HepG2 (cell line): Measurements from ENCODE around the gene ATF6. TPM values are rescaled to one million over a fixed set of nuclear protein-coding genes. Genes with fewer than 3 reads are reported as not detected.
A peak's percentile ranks its signal among the peaks of the same experiment; 100 is the strongest.

Source experiments
- CTCF ChIP-seq: sonication (generic); formaldehyde crosslinking; IDR thresholded peaks from 2 replicates; pipeline ENCODE4 v1.5.0; 2020; ENCODE audit warnings: mild to moderate bottlenecking, missing genetic modification reagents, moderate library complexity
- GATAD2A ChIP-seq: IDR thresholded peaks from 2 replicates; pipeline ENCODE4 v1.6.1; 2016
- HOXA3 ChIP-seq: sonication (generic); formaldehyde crosslinking; IDR thresholded peaks from 2 replicates; pipeline ENCODE4 v1.5.0; 2020; ENCODE audit warnings: missing genetic modification reagents
- MYNN ChIP-seq: sonication (generic); formaldehyde crosslinking; IDR thresholded peaks from 2 replicates; pipeline ENCODE4 v1.4.0; 2020; ENCODE audit warnings: mild to moderate bottlenecking, low read depth, missing genetic modification reagents
- NR2F2 ChIP-seq: IDR thresholded peaks from 2 replicates; pipeline ENCODE4 v1.6.1; 2012; ENCODE audit warnings: low read depth, inconsistent platforms, borderline replicate concordance
- RERE ChIP-seq: IDR thresholded peaks from 2 replicates; pipeline ENCODE4 v1.6.1; 2016; ENCODE audit warnings: low read depth, missing genetic modification reagents, missing compliant biosample characterization
- SMC3 ChIP-seq: IDR thresholded peaks from 2 replicates; pipeline ENCODE4 v1.6.1; 2011; ENCODE audit warnings: low read length, improper control_type of control experiment
- THAP8 ChIP-seq: sonication (generic); formaldehyde crosslinking; IDR thresholded peaks from 2 replicates; pipeline ENCODE4 v1.5.1; 2020; ENCODE audit warnings: missing genetic modification reagents, mild to moderate bottlenecking, borderline replicate concordance
- ZBTB21 ChIP-seq: sonication (generic); formaldehyde crosslinking; IDR thresholded peaks from 2 replicates; pipeline ENCODE4 v1.4.0; 2020; ENCODE audit warnings: missing genetic modification reagents
- ZNF225 ChIP-seq: sonication (generic); formaldehyde crosslinking; IDR thresholded peaks from 2 replicates; pipeline ENCODE4 v1.4.0; 2020; ENCODE audit warnings: mild to moderate bottlenecking, missing genetic modification reagents
- ZNF33B ChIP-seq: sonication (generic); formaldehyde crosslinking; IDR thresholded peaks from 2 replicates; pipeline ENCODE4 v1.5.1; 2020; ENCODE audit warnings: mild to moderate bottlenecking, missing genetic modification reagents
- ZNF354B ChIP-seq: sonication (generic); formaldehyde crosslinking; IDR thresholded peaks from 2 replicates; pipeline ENCODE4 v1.8.0; 2022; ENCODE audit warnings: mild to moderate bottlenecking, missing genetic modification reagents
- ZNF367 ChIP-seq: sonication (generic); formaldehyde crosslinking; IDR thresholded peaks from 2 replicates; pipeline ENCODE4 v1.4.0; 2020; ENCODE audit warnings: missing genetic modification reagents, borderline replicate concordance
- ZNF383 ChIP-seq: sonication (generic); formaldehyde crosslinking; IDR thresholded peaks from 2 replicates; pipeline ENCODE4 v1.4.0; 2020; ENCODE audit warnings: missing genetic modification reagents, mild to moderate bottlenecking, borderline replicate concordance
- polyA plus RNA-seq, 8 experiments: library from polyadenylated mRNA; depleted of rRNA in 3 of 8; stranded (reverse) in 7 of 8; unstranded in 1 of 8; fragments of >200 nt; fragmentation: Illumina TruSeq in 4 of 8; extraction: Trizol in 4 of 8; gene quantifications; 2 replicates each; pipeline versions ENCODE4 v1.2.1 to v1.2.3, GENCODE V29; 2011 to 2016; ENCODE audit warnings: low read depth in 4 of 8, missing spikeins in 1 of 8, mixed read lengths in 1 of 8; ENCODE audit not compliant: insufficient read depth in 1 of 8
- total RNA-seq, 5 experiments: library from RNA; depleted of rRNA; stranded (reverse); fragments of >200 nt; fragmentation: Illumina TruSeq; extraction: Trizol; gene quantifications; 2 replicates each; pipeline ENCODE4 v1.2.3, GENCODE V29; 2016; ENCODE audit warnings: low read depth in 1 of 5
- TF ChIP-seq, protein P1 (sequence below): sonication (generic); formaldehyde crosslinking; IDR thresholded peaks from 2 replicates; pipeline ENCODE4 v1.4.0; 2020; ENCODE audit warnings: mild to moderate bottlenecking, missing genetic modification reagents
- TF ChIP-seq, protein P2 (sequence below): IDR thresholded peaks from 2 replicates; pipeline ENCODE4 v1.6.1; 2016; ENCODE audit warnings: missing compliant biosample characterization, missing genetic modification reagents, borderline replicate concordance
- TF ChIP-seq, protein P3 (sequence below): sonication (generic); formaldehyde crosslinking; IDR thresholded peaks from 2 replicates; pipeline ENCODE4 v1.9.0; 2021; ENCODE audit warnings: missing genetic modification reagents, mild to moderate bottlenecking, borderline replicate concordance

Gene ATF6
- total and polyA plus RNA-seq, 2 of the 13 experiments (the other 11 are each of a cell fraction or from before 2014, with no cell fraction given): 13.2 to 14.5 TPM

GRCh38 chr1:161763522-161764098 lies 2.5 kb upstream of the ATF6 start (continued):
- TF ChIP-seq ZNF367 (CRISPR knock-in tag) (no peak), NR2F2 (no peak), CTCF (peak; percentile 67), THAP8 (CRISPR knock-in tag) (no peak), SMC3 (peak; percentile 46; the same call in 1 of the 2 replicates), ZNF383 (CRISPR knock-in tag) (no peak), ZNF225 (CRISPR knock-in tag) (no peak), RERE (no peak), GATAD2A (CRISPR knock-in tag) (0 out of 2 replicates have a peak, but pooled peaks have one; percentile 20), MYNN (CRISPR knock-in tag) (no peak), ZNF354B (no peak), ZNF33B (CRISPR knock-in tag) (no peak), HOXA3 (CRISPR knock-in tag) (no peak), ZBTB21 (CRISPR knock-in tag) (no peak)
- TF ChIP-seq, protein P1, sequence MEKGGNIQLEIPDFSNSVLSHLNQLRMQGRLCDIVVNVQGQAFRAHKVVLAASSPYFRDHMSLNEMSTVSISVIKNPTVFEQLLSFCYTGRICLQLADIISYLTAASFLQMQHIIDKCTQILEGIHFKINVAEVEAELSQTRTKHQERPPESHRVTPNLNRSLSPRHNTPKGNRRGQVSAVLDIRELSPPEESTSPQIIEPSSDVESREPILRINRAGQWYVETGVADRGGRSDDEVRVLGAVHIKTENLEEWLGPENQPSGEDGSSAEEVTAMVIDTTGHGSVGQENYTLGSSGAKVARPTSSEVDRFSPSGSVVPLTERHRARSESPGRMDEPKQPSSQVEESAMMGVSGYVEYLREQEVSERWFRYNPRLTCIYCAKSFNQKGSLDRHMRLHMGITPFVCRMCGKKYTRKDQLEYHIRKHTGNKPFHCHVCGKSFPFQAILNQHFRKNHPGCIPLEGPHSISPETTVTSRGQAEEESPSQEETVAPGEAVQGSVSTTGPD (CRISPR knock-in tag): no peak
- TF ChIP-seq, protein P2, sequence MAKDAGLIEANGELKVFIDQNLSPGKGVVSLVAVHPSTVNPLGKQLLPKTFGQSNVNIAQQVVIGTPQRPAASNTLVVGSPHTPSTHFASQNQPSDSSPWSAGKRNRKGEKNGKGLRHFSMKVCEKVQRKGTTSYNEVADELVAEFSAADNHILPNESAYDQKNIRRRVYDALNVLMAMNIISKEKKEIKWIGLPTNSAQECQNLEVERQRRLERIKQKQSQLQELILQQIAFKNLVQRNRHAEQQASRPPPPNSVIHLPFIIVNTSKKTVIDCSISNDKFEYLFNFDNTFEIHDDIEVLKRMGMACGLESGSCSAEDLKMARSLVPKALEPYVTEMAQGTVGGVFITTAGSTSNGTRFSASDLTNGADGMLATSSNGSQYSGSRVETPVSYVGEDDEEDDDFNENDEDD (CRISPR knock-in tag): no peak
- TF ChIP-seq, protein P3, sequence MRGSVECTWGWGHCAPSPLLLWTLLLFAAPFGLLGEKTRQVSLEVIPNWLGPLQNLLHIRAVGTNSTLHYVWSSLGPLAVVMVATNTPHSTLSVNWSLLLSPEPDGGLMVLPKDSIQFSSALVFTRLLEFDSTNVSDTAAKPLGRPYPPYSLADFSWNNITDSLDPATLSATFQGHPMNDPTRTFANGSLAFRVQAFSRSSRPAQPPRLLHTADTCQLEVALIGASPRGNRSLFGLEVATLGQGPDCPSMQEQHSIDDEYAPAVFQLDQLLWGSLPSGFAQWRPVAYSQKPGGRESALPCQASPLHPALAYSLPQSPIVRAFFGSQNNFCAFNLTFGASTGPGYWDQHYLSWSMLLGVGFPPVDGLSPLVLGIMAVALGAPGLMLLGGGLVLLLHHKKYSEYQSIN (CRISPR knock-in tag): no peak
